Measurements from ENCODE around the gene CABP1. TPM values are rescaled to one million over a fixed set of nuclear protein-coding genes. Genes with fewer than 3 reads are reported as not detected.

Gene CABP1
- total and polyA plus RNA-seq, 9 of the 15 experiments (the other 6 are each of a cell fraction or from before 2014, with no cell fraction given): not detected

- TF ChIP-seq MGA (IDR thresholded peaks at IDR 0.05): 0 out of 2 replicates have a peak, but pooled peaks have one; percentile 14
- no peak for TF ChIP-seq ZNF316 (IDR thresholded peaks at IDR 0.05)
- TF ChIP-seq, protein P1, sequence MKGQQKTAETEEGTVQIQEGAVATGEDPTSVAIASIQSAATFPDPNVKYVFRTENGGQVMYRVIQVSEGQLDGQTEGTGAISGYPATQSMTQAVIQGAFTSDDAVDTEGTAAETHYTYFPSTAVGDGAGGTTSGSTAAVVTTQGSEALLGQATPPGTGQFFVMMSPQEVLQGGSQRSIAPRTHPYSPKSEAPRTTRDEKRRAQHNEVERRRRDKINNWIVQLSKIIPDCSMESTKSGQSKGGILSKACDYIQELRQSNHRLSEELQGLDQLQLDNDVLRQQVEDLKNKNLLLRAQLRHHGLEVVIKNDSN (CRISPR knock-in tag; IDR thresholded peaks at IDR 0.05): peak; percentile 85
- TF ChIP-seq ZEB2 (IDR thresholded peaks at IDR 0.05): no peak
- TF ChIP-seq USF2 (CRISPR knock-in tag; IDR thresholded peaks at IDR 0.05): peak; percentile 60
- peak; percentile 38; the same call in 1 of the 2 replicates for TF ChIP-seq BHLHE40 (IDR thresholded peaks at IDR 0.05; ENCODE audit: low read length)
- TF ChIP-seq L3MBTL2 (IDR thresholded peaks at IDR 0.05): 0 out of 2 replicates have a peak, but pooled peaks have one; percentile 16
Observed at GRCh38 chr12:120598674-120599463, 41.6 kb upstream of the CABP1 start (continued).
